Peyer's patch (tissue), 4 donors: ENCODE data around the gene MAD1L1. TPM values are rescaled to one million over a fixed set of nuclear protein-coding genes. Genes with fewer than 3 reads are reported as not detected.

Experiments used
- DNase-seq, 3 donors: peaks; one replicate each; pipeline ENCODE4 v3.0.0-alpha.2; 2017 to 2019
- H3K27ac ChIP-seq, 4 donors: fragments of 200-600 bp; sonication (generic); one replicate each; pipeline ENCODE4 v1.5.1; 2016 to 2019
- H3K27me3 ChIP-seq, 2 donors: fragments of 200-600 bp; sonication (generic); one replicate each; pipeline ENCODE4 v1.5.1; 2019
- H3K36me3 ChIP-seq, 3 donors: fragments of 200-600 bp; sonication (generic); one replicate each; pipeline ENCODE4 v1.5.1; 2016 to 2019
- H3K4me1 ChIP-seq, 4 donors: fragments of 200-600 bp; sonication (generic); one replicate each; pipeline ENCODE4 v1.5.1; 2016 to 2019
- H3K4me3 ChIP-seq, 4 donors: fragments of 200-600 bp; sonication (generic); 1 replicate in 3 of 4; 2 replicates in 1 of 4; pipeline ENCODE4 v1.5.1; 2016 to 2019; ENCODE audit warnings: mild to moderate bottlenecking in 1 of 4
- H3K9me3 ChIP-seq, 4 donors: fragments of 200-600 bp; sonication (generic); one replicate each; pipeline ENCODE4 v1.5.1; 2016 to 2019; ENCODE audit warnings: mild to moderate bottlenecking in 1 of 4
- POLR2A ChIP-seq, 2 donors: fragments of 450-650 bp; IDR thresholded peaks; one replicate each; pipeline ENCODE4 v1.5.1; 2017; ENCODE audit warnings: antibody characterized with exemption in 2 of 2, mild to moderate bottlenecking in 2 of 2, moderate library complexity in 2 of 2
- total RNA-seq, 4 donors: library from RNA; depleted of rRNA; stranded (reverse); fragments of >200 nt; gene quantifications; one replicate each; pipeline ENCODE4 v1.1.0, GENCODE V29; 2016
- TF ChIP-seq, protein P1 (sequence below), 6 experiments: fragments of 450-650 bp in 4 of 6; fragments of 200-600 bp in 2 of 6; sonication (generic) in 1 of 6; IDR thresholded peaks; one replicate each; pipeline ENCODE4 v1.5.1; 2017 to 2019; ENCODE audit warnings: antibody characterized with exemption in 6 of 6, mild to moderate bottlenecking in 3 of 6, moderate library complexity in 1 of 6

Gene MAD1L1
- total RNA-seq, 4 donors from 2014 or later = 43.9 to 417 (median 59.1) TPM

DNA sequence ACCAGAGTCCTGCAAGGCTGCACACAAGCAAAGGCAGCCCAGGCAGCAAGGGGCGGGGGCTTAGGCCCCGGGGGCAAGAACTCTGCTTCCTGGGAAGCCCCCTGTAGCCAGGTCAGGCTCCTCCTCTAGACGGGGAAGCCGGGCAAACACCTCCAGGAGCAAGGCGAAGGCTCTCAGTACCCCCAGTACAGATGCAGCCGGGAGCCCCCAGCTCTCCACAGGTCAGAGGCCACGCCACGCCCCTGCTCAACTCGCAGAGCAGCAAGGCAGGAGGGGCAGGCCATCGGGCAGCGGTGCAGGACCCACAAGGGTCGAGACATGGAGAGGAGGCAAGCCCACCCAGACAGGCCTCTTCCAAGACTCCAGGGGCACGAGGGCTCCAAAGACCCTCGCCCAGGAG, 108.8 kb downstream of the MAD1L1 start:
- TF ChIP-seq, protein P1, sequence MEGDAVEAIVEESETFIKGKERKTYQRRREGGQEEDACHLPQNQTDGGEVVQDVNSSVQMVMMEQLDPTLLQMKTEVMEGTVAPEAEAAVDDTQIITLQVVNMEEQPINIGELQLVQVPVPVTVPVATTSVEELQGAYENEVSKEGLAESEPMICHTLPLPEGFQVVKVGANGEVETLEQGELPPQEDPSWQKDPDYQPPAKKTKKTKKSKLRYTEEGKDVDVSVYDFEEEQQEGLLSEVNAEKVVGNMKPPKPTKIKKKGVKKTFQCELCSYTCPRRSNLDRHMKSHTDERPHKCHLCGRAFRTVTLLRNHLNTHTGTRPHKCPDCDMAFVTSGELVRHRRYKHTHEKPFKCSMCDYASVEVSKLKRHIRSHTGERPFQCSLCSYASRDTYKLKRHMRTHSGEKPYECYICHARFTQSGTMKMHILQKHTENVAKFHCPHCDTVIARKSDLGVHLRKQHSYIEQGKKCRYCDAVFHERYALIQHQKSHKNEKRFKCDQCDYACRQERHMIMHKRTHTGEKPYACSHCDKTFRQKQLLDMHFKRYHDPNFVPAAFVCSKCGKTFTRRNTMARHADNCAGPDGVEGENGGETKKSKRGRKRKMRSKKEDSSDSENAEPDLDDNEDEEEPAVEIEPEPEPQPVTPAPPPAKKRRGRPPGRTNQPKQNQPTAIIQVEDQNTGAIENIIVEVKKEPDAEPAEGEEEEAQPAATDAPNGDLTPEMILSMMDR (IDR thresholded peaks at IDR 0.05) = no peak
- no peak for TF ChIP-seq POLR2A (IDR thresholded peaks at IDR 0.05)
- Histone ChIP-seq H3K9me3 (no peaks in the 10 kb centered on the region), H3K27ac (no peak overlapping the region), H3K4me1 (no peaks in the 10 kb centered on the region), H3K27me3 (no peaks in the 10 kb centered on the region), H3K4me3 (no peak overlapping the region), H3K36me3 (no peaks in the 10 kb centered on the region)
- no peak for DNase-seq

DNA sequence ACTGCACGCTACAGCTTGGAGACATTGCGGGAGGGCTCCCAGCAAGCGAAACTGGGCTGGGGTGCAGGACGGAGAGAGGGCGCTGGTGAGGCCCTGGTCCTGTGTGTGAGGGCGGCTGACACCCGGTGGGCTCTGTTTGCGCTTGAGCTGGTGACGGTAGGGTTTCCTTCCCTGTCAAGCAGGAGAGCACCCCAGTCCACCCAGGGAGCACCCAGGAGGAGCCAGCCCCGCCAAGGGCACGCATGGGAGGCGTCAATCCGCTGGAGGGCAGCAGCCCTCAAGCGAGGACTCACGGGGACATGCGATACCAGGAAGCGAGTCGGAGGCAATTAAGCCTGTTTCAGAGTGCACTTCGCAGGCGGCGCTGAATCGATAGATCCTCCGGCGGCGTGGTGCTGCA, 109.4 kb downstream of the MAD1L1 start:
- H3K9me3 ChIP-seq = no peaks in the 10 kb centered on the region
- H3K27ac ChIP-seq = no peak overlapping the region
- no peaks in the 10 kb centered on the region for H3K4me1 ChIP-seq
- H3K4me3 ChIP-seq = no peak overlapping the region
- TF ChIP-seq POLR2A (IDR thresholded peaks at IDR 0.05) = no peak
- TF ChIP-seq, protein P1 (IDR thresholded peaks at IDR 0.05) = peak in 2 of 6 experiments; percentile 15 to 17
- no peak for DNase-seq
- no peaks in the 10 kb centered on the region for H3K36me3 ChIP-seq
- no peaks in the 10 kb centered on the region for H3K27me3 ChIP-seq

DNA sequence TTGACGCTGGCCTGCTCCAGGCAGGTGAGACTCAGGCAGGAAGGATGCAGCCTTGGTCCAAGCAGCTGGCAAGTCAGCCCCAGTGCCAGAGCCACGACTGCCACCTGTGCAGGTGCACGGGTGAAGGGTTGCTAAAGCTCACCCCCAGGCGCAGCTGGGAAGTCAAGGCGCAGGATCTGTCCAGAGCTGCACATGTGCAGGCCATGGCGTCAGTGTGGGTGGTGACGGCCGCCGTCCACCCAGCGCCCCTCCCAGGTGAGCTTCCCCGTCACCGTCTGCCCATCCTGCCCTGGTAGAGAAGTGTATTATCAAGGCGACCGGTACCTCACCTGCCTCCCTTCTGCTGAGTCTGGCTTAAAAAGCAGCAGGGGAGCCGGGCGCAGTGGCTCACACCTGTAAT, 110.1 kb downstream of the MAD1L1 start:
- no peak for DNase-seq
- Histone ChIP-seq H3K4me1 (no peaks in the 10 kb centered on the region), H3K4me3 (no peak overlapping the region), H3K36me3 (no peaks in the 10 kb centered on the region), H3K27me3 (no peaks in the 10 kb centered on the region), H3K9me3 (no peaks in the 10 kb centered on the region), H3K27ac (no peak overlapping the region)
- TF ChIP-seq, protein P1 (IDR thresholded peaks at IDR 0.05) = no peak
- no peak for TF ChIP-seq POLR2A (IDR thresholded peaks at IDR 0.05)

DNA sequence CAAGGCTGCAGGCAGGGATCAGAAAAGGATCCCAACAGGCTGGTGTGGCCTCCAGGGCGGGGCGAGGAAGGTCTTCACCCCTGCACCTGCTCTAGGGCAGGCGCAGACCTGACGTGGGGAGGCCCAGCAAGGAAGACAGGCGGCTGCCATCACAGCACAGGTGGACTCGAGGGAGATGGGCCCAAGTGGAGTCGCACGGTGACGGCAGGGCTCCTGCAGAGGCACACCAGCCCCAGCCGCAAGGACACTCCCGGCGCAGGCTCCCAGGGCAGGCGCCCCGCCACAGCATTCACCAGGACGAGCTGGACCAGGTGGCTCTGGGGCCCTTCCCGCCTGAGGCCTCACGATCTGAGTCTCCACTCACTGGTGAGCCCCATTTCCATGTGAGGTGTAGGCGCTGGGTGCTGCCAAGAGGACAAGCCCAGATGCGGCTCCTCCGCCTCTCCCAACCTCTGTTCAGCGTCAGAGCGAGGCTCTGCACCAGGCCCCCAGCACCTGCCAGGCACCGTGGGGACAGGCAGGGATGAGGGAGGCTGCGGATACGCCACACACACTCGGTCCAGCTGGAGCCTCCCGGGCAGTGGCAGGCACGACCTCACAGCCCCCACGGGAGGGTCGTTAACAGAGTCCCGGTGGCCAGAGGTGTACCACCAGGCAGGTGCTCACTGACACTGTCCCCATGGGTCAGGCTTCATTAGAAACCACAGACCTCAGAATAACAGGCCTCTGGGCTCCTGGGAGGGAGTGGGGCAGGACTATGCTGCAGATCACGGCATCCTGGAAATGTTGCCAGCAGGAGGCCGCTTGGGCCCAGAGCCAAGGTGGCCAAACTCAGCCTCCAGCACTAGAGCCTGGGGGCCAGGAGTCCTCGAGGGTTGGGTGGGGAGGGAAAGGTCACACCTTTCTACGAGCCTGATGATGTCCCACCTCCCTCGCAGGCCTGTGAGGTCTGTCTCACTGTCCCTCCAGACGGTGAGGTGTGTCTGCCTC, 111.6 kb downstream of the MAD1L1 start:
- Histone ChIP-seq H3K27me3 (no peaks in the 10 kb centered on the region), H3K9me3 (no peaks in the 10 kb centered on the region), H3K27ac (no peak overlapping the region), H3K4me3 (no peak overlapping the region), H3K4me1 (peaks cover 0 to 8% (median 0%) of the 10 kb centered on the region in 4 donors), H3K36me3 (no peaks in the 10 kb centered on the region)
- TF ChIP-seq, protein P1 (IDR thresholded peaks at IDR 0.05) = no peak
- no peak for TF ChIP-seq POLR2A (IDR thresholded peaks at IDR 0.05)
- DNase-seq = no peak

DNA sequence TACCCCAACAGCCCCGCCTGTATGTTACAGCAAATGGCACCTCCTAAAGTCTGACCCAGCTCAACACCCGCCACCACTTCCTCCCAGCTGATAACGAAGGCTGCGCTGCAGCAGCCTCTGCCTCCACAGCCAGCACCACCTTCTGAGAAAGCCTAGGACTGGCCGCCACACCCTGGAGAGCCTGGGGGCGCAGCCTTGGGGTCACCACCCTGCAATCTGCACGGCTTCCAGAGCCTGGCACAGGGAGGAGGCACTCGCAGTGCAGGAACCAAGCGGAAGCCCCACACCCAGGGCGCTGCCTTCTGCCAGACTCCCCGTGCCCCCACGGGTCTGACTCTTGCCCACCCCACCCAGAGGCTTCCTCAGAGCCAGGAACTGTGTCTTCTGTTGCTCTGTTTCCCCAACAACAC, 112.5 kb downstream of the MAD1L1 start:
- H3K27ac ChIP-seq = no peak overlapping the region
- H3K4me3 ChIP-seq = no peak overlapping the region
- no peaks in the 10 kb centered on the region for H3K9me3 ChIP-seq
- peaks cover 0 to 14% (median 0%) of the 10 kb centered on the region in 4 donors for H3K4me1 ChIP-seq
- DNase-seq = no peak
- H3K27me3 ChIP-seq = no peaks in the 10 kb centered on the region
- no peak for TF ChIP-seq POLR2A (IDR thresholded peaks at IDR 0.05)
- TF ChIP-seq, protein P1 (IDR thresholded peaks at IDR 0.05) = no peak
- no peaks in the 10 kb centered on the region for H3K36me3 ChIP-seq
